Measurements from ENCODE around the gene FMN2.
"Not testable (repeated sequence)": the region's sequence is repeated elsewhere in the genome, so short reads cannot be mapped to it uniquely, and the experiment has no call there.

FMN2 gene

GRCh38 chr1:240385551-240385950, 293.9 kb downstream of the FMN2 start:
- no peak for DNase-seq

DNA sequence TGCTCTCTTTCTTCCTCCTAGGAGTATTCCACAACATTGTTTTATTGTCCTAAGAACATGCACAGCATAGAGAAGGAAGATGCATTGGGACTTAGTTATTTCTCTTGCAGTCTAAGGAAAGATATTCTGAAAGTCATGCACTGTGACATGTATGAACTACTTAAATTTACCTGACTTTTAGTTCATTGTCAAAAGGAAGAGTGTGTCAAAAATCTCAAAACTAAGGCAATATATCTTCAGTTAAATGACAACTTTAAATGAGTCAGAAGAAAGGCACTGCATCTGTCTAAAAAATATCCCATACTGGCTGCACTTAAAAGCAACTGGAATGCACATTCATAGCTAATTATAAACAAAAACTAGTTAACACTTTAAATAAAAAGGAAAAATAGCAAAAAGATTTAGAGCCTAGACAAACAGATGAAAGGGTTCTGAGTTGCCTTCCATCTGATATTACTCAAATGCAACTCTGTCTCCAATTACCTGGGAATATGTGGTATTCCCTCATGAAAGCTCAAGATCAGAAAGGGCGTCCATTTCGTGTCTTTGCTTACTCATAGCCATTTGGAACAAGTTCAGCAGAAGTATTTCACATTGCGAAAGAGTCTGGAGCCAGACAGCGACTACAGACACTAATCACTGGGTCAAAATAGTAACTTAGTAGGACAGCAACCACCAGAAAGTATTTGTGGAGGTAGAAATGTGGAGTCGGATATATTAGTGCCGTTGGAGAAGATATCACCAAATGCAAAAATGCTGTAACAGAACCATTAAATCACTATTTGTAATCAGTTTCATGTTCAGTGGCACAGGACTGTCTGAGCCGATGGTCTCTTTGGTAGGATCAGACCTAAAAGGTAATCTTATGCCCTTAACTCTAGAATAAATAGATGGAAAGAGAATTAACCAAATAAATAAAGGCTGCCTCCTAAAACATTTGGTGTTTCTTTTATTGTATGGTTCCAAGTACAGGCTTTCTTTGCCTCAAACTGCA, 294.6 kb downstream of the FMN2 start:
- no peak for DNase-seq

DNA sequence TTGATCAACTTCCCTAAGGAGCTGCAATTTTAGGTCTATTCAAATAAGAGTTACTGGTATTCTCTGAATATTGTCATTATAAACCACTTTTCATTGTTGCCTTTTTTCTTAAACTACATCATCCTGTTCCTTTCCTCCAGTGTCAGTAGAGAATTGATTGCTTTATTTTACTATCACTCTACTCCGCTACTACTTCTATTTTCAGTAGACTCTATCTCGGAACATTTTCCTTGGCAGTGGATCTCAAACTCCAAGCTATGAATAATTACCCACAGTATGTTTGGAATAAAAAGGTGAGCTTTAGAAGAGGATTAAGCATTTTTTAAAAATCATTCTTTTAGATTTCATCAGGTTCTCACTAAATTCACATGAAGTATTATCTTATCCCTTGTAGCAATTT, 295.4 kb downstream of the FMN2 start:
- no peak for DNase-seq

DNA sequence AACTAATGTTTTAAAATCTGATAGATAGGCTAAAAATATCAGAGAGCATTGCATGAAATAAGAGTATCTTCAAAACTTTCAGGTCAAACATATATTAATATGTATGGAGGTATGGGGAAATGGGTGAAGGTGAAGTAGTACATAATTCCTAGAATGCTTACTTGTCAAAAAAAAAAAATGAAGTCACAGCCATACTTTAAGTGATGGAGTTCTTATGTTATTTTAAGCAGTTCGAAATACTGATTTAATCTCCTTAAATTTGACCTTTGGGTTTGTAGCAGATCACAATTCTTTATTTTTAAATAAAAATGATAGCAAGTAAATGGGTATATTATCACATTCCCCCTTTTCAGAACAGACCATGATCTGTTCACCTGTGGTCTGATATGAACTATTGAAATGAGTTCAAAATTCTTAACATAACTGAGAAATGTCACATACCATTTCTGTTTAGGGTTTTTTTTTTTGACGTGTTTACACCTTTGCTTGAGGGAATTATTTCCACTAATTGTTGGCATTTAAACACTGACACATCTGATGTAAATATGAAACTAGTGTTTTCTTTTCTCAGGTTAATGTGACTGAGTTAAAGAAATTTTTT, 300.1 kb downstream of the FMN2 start:
- no peak for DNase-seq

DNA sequence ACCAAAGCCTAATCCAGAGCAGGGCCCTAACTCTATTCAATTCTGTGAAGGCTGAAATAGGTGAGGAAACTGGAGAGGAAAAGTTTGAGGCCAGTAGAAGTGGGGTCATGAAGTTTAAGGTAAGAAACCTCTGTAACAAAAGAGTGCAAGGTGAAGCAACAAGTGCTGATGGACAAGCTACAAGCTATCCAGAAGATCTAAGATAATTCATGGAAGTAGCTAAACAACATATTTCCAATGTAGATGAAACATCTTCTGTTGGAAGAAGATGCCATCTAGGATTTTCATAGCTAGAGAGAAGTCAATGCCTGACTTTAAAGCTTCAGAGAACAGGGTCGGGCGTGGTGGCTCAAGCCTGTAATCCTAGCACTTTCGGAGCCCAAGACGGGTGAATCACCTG, 302.7 kb downstream of the FMN2 start:
- DNase-seq: no peak

GRCh38 chr1:240395336-240395735, 303.7 kb downstream of the FMN2 start:
- DNase-seq: no peak

DNA sequence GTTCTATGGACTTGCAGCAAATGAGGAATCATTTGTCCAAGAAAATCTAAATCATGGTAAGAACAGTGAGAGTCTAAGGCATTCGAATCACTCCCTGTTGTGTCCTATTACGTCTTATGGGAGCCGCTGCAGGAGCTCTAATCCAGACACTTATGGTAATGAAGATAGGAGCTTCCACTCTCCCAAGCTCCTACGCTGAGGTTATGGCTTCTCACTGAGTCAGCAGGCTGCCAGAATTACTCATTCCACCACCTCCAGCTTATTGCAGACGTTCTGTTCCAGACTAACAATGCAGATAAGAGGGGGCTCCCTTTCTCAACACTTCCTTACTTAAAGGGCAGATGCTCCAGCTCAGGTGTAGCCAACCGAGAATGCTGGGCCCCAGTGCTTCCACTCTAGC, 307.7 kb downstream of the FMN2 start:
- no peak for DNase-seq

DNA sequence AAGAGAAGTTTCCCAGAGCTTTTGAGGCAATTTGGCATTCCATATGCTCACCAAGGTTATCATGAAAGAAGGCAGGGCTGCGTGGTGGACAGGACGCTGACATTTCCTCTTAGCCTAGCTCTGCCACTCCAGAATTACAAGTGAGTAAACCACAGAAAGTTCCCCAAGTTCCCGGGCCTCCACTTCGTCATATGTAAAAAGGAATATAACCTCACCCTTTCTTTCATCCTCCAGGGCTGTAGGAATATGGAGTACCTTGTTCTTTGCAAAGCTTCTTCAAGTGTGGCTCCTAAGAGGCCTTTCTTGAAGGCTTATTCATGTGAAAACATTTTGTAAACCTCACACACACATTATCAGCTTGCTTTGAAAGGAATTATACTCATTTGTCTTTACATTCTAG, 310.0 kb downstream of the FMN2 start:
- DNase-seq: no peak

- no peak for DNase-seq
These were observed 310.6 kb downstream of the FMN2 start for GRCh38 chr1:240402326-240402725.

DNA sequence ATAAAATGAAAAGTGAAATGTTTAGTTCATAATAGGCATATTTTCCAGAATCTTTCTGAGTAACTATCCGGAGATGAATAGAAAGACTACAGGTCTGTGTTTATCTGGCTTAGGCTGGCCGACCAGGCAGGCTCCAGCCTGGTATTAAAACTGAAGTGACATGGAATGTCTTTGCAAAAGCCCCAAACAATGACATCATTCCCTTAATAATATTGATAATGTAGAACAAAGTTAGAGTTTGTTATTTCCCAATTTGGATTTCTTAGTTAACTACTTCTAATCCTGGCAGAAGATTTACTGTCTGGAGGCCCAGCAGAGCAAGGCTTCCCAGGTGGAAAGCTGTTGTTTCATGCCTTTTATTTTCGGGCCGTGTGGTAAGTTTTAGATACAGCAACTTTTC, 312.6 kb downstream of the FMN2 start:
- no peak for DNase-seq

DNA sequence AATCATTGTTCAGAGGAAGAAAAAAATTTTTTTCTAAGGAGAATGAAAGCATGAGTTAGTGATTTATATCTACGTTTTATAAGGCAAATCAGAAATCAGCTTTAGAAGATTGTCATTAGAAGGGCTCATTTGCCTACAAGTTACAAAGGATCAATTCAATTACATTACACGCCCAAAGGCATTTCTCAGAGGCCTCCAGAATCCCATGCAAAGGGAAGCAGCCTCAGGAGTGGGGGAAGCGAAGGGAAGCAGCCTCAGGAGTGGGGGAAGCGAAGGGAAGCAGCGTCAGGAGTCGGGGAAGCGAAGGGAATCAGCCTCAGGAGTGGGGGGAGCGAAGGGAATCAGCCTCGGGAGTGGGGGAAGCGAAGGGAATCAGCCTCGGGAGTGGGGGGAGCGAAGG, 314.1 kb downstream of the FMN2 start:
- no peak for DNase-seq

DNA sequence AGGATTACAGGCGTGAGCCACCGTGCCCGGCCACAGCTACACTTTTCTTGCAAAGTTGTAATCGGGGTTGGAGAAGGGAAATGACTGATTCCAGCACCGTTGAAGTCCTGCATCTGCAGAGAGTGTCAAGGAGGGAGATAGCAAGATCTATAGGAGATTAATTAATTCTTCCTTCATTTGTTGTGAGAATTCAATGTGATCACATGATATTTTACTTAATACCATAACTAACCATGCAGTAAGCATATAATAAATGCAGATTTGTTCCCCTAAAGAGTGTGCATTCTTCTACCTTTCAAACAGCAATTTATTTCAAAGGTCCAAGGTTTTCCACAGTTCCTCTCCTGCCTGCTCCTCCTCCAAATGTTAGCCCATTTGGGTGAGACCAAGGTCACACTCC, 315.7 kb downstream of the FMN2 start:
- no peak for DNase-seq

DNA sequence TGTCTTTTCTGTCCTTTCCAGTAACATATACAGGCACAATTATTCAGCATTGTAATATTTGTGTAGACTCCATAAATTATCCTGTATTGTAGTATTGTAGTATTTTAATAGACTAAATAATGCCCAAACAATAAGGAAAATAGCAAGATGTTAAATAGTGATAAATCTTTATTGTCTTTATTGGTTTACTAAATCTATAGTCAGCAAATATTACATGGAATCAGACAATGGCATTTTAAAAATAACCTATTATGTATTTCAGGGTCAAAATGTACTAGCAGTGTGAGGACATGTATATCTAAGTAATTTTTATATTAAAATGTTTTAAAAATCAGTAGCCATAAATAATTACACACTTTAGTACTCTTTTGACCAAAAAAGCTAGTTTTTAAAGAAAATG, 317.9 kb downstream of the FMN2 start:
- DNase-seq: no peak

- no peak for DNase-seq
These were observed 322.0 kb downstream of the FMN2 start for GRCh38 chr1:240413732-240414131.

DNA sequence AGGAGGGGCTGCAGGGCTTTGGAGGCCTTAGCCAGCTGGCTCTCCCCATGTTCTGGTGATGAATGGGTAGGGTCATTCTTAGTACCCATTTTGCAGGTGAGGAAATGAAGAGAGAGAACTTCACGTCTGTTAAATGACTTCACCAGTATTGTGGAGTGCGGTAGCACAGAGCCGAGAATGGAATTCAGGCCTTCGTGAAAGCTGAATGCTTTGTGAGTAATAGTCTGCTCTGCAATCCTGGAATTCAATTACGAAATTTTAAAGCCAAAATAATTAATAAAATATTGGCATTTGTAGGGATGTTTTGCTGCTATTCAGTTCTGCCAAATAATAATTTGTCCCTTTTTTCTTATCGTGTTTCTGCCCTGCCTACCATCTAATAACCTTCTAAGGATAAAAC, 322.6 kb downstream of the FMN2 start:
- no peak for DNase-seq

DNA sequence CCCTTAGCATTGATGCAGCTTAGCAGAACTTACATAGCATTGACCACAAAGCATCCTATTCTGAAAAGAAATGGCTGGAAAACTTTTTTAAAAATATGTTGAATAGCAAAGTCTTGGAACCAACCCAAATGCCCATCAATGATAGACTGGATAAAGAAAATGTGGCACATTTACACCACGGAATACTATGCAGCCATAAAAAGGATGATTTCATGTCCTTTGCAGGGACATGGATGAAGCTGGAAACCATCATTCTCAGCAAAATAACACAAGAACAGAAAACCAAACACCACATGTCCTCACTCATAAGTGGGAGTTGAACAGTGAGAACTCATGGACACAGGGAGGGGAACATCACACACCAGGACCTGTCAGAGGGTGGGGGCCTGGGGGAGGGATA, 323.3 kb downstream of the FMN2 start:
- not testable (repeated sequence) for DNase-seq

DNA sequence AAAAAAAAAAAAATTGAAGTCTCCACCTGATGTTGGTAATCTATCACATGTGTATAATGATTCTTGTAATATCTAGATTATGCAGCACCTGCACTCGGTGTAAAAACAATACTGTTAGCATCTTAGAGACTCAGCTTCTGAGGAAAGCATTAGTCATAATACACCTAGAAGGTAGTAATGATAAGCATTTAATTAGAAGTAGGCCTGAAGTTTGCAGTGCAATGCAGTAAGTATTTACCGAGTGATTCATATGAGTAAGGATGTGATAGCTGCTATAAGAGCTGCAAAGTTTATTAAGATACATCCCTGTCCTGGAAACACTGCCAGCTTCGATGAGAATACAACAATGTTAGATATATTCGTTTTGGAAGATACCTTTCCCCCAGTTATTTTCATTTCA, 323.8 kb downstream of the FMN2 start:
- peak in 1 of 5 experiments; percentile 65 for DNase-seq

- DNase-seq: no peak
These were observed 325.6 kb downstream of the FMN2 start for GRCh38 chr1:240417317-240417716.

GRCh38 chr1:240420766-240421165, 329.1 kb downstream of the FMN2 start:
- DNase-seq: no peak

GRCh38 chr1:240423246-240423924, 331.7 kb downstream of the FMN2 start:
- no peak for DNase-seq

GRCh38 chr1:240424740-240425464, 333.2 kb downstream of the FMN2 start:
- no peak for DNase-seq

DNA sequence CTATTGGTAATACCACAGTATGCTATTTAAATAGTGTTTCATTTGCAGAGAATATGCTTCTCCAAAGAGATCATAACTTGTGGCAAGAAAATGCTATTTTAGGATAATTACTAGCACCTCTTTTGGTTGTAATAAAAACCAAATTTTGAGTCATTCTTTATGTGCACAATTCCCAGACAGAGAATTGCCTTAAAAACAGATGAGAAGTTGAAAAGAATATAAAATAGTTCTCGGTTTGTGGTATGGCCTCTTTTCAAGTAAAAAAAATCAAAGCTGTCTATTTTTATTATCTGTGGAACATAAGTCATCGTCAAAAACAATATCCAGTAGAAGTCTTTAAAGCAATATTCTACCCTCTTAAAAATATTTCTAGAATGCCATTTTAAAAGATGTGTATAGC, 334.4 kb downstream of the FMN2 start:
- no peak for DNase-seq

DNA sequence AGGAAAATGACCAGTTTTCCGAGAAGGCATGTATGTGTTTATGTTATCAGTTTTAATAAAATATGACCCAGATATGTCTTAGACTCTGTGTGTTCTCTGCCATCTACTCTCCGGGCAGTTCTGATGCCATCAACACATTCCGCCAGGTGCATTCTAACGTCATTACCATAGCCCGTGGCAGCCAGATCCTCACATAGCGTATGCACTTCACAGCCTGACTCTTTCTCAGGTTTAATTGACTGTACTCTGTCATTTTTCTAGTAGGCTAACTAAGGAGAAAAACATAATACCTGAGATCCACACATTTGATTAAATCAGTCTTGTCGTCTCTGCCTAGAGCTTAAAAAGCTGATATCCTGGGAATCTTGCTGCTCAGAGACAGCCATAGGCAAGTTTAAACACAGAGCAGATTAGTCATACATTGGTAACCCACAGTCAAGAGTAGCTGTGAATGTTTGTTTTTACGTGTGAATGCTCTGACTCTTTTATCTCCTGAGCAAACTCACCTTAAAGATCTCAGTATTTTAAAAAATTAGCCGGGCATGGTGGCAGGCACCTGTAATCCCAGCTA, 344.4 kb downstream of the FMN2 start:
- DNase-seq: no peak
